Measurements from ENCODE around the gene NEUROD1.

- TF ChIP-seq POLR2A (IDR thresholded peaks at IDR 0.05; ENCODE audit: extremely low read depth, insufficient read length): no peak
- TF ChIP-seq CTCF (IDR thresholded peaks at IDR 0.05; ENCODE audit: low read depth, low read length): no peak
Measured at GRCh38 chr2:181626671-181627070, 53.6 kb downstream of the NEUROD1 start.
